Spinal cord (tissue), 10 donors: ENCODE data around the gene BANF1. TPM values are rescaled to one million over a fixed set of nuclear protein-coding genes. Genes with fewer than 3 reads are reported as not detected.

Source experiments
- DNase-seq, 6 donors: peaks; one replicate each; pipeline versions ENCODE4 v3.0.0 to v3.0.0-alpha.2; 2013 to 2015; ENCODE audit warnings: low spot score in 6 of 6, low read depth in 4 of 6
- H3K27ac ChIP-seq: one replicate; pipeline ENCODE4 v1.5.1; 2013; ENCODE audit warnings: low read depth, low read length, control low read depth
- H3K27me3 ChIP-seq: one replicate; pipeline ENCODE4 v1.6.1; 2013; ENCODE audit warnings: low read length; ENCODE audit not compliant: control insufficient read depth, insufficient read depth
- H3K36me3 ChIP-seq: one replicate; pipeline ENCODE4 v1.6.1; 2013; ENCODE audit warnings: low read length; ENCODE audit not compliant: control insufficient read depth, insufficient read depth
- H3K4me1 ChIP-seq: one replicate; pipeline ENCODE4 v1.6.1; 2013; ENCODE audit warnings: low read length; ENCODE audit not compliant: control insufficient read depth, insufficient read depth
- H3K4me3 ChIP-seq: one replicate; pipeline ENCODE4 v1.5.1; 2013; ENCODE audit warnings: low read depth, low read length, control low read depth
- H3K9me3 ChIP-seq: one replicate; pipeline ENCODE4 v1.6.1; 2013; ENCODE audit warnings: low read length; ENCODE audit not compliant: control insufficient read depth, insufficient read depth
- WGBS: methylation state at CpG from one replicate; pipeline ENCODE4 v1.1.5; 2013; ENCODE audit warnings: missing lambda C conversion rate; ENCODE audit not compliant: insufficient coverage; 5-methylcytosine and 5-hydroxymethylcytosine counted together
- polyA plus RNA-seq, 2 donors: library from polyadenylated mRNA; unstranded; fragments of 120-200 nt; gene quantifications; one replicate each; pipeline ENCODE4 v1.2.1, GENCODE V29; 2013; ENCODE audit not compliant: insufficient read length in 2 of 2
- total RNA-seq, 2 donors: library from RNA; depleted of rRNA in 1 of 2; stranded (reverse); fragments of 120-200 nt in 1 of 2; fragments of >200 nt in 1 of 2; gene quantifications; one replicate each; pipeline versions ENCODE4 v1.2.3 to v1.2.4, GENCODE V29; 2013 to 2014
- donor health status: healthy.

BANF1 gene
- total and polyA plus RNA-seq, 4 donors, result 14.3 to 280 (median 155) TPM

DNA sequence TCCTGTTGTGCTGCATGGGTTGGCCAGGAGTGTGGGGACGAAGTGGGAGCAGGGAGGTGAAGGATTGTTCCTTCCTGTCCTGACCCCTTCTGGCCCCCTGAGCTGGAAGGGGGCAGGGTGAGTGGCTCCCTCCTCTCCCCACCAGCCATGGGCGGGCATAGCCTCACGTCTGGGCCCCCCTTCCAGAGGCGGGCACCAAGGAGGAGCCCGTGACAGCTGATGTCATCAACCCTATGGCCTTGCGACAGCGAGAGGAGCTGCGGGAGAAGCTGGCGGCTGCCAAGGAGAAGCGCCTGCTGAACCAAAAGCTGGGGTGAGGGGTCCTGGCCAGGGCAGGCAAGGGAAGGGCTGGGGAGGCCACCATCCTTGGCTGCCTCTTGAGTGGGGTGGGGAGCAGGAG, 37.4 kb upstream of the BANF1 start:
- H3K27me3 ChIP-seq, result no peaks in the 10 kb centered on the region
- peaks cover 63% of the 10 kb centered on the region for H3K36me3 ChIP-seq
- no peaks in the 10 kb centered on the region for H3K9me3 ChIP-seq
- 93% methylated on average over 8 of the region's 10 CpGs for WGBS
- H3K4me3 ChIP-seq, result no peak overlapping the region
- H3K4me1 ChIP-seq, result peaks cover 30% of the 10 kb centered on the region
- no peak overlapping the region for H3K27ac ChIP-seq
- DNase-seq, result no peak

DNA sequence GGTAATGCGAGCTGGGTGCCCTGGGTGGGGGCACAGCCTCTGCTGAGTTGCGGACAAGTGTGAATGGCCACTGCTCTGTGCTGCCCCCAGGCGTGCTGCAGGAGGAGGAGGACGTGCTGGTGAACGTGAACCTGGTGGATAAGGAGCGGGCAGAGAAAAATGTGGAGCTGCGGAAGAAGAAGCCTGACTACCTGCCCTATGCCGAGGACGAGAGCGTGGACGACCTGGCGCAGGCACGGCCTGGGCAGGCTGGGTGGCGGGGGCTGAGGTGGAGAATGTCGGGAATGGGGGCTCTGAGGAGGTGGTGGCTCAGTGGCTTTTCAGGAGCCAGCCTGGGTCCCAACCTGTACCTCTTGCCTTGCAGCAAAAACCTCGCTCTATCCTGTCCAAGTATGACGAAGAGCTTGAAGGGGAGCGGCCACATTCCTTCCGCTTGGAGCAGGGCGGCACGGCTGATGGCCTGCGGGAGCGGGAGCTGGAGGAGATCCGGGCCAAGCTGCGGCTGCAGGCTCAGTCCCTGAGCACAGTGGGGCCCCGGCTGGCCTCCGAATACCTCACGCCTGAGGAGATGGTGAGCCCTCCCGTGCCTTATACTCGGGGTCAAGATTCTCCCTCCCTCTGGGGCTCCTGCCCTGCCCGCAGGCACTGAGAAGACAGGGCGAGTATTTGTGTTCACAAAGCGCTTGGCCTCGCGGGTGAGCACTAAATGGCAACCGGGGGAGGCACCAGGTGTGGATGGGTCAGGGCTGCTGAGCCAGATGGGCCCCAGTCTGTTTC, 36.1 kb upstream of the BANF1 start:
- no peak overlapping the region for H3K27ac ChIP-seq
- H3K27me3 ChIP-seq, result no peaks in the 10 kb centered on the region
- DNase-seq, result no peak
- H3K4me3 ChIP-seq, result no peak overlapping the region
- peaks cover 71% of the 10 kb centered on the region for H3K36me3 ChIP-seq
- peaks cover 25% of the 10 kb centered on the region for H3K4me1 ChIP-seq
- H3K9me3 ChIP-seq, result no peaks in the 10 kb centered on the region
- WGBS, result 96% methylated on average over 36 of the region's 36 CpGs

DNA sequence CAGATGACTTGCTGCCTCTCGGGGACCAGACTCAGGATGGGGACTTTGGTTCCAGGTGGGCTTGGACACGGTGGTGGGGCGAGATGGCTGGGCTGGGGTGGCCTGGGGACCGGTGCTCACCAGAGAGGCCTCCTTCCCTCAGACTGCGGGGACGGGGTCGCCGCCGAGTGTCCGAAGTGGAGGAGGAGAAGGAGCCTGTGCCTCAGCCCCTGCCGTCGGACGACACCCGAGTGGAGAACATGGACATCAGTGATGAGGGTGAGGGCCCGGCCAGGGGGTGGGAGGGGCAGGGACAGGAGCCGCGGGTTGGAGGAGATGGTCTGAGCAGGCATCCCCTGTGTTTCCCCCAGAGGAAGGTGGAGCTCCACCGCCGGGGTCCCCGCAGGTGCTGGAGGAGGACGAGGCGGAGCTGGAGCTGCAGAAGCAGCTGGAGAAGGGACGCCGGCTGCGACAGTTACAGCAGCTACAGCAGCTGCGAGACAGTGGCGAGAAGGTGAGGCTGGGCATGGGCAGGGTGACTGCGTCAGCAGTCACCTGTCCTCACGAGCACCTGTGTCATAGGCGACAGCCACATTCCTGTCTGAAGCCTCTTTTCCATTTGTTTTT, 34.9 kb upstream of the BANF1 start:
- peaks cover 75% of the 10 kb centered on the region for H3K36me3 ChIP-seq
- H3K4me3 ChIP-seq, result no peak overlapping the region
- no peak overlapping the region for H3K27ac ChIP-seq
- peaks cover 22% of the 10 kb centered on the region for H3K4me1 ChIP-seq
- DNase-seq, result no peak
- H3K9me3 ChIP-seq, result no peaks in the 10 kb centered on the region
- no peaks in the 10 kb centered on the region for H3K27me3 ChIP-seq
- WGBS, result 93% methylated on average over 27 of the region's 30 CpGs

DNA sequence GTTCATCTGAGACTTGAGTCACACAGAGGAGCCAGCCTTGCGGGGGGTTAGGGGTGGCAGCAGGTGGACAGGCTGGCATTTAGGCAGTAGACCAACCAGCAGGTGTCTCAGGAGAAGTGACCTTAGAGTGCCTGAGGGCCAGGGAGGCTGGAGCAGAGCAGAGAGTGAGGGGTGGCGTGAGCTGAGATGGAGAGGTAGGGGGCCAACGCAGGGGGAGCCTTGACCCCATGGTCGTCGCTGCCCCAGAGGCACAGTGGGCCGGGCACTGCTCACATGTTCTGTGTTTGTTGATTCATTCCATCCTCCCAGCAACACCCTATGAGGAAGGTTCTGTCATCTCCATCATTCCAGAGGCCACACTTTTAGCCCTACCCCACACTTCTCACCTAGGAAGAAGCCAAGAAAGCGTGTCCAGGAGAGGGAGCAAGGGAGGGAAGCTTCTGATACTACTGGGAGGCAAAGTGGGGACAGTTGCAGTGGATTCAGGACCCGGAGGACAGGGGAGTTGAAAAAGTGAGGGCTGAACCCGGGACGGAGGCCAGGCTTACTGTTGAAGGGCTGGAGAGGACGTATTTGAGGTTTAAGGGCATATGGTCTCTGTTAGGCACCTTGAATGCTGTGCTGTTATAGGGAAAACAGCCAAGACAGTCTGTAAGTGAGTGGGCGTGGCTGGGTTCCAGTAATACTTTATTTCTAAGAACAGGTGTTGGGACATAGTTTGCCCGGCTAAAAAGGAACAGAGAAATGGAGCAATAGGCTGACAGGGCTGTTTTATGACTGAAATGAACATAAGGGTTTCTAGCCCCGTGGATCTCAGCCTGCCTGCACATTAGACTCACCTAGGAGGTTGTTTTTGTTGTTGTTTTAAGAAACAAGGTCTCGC, 33.5 kb upstream of the BANF1 start:
- Histone ChIP-seq H3K4me3 (no peak overlapping the region), H3K27ac (no peak overlapping the region), H3K27me3 (no peaks in the 10 kb centered on the region), H3K4me1 (peaks cover 8% of the 10 kb centered on the region), H3K36me3 (peaks cover 84% of the 10 kb centered on the region), H3K9me3 (no peaks in the 10 kb centered on the region)
- DNase-seq, result no peak
- 82% methylated on average over 10 of the region's 15 CpGs for WGBS

DNA sequence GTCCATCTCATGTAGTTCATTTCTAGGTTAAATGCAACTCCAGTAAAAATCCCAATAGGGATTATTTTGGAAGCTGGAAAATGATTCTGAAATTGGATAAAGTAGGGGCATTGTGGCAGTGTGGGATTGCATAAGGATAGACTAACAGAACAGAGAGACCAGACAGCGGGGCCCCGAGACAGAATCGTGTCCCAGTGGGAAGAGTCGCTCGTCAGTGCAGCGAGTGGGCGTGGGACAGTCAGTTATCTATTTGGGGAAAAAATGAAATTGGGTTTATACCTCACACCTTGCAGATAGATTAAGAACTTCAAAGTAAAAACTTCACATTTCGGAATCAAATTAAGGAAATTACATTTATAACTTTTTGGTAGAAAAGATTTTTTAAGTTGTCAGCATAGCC, 30.2 kb upstream of the BANF1 start:
- H3K4me1 ChIP-seq, result no peaks in the 10 kb centered on the region
- no peaks in the 10 kb centered on the region for H3K27me3 ChIP-seq
- no peak overlapping the region for H3K27ac ChIP-seq
- DNase-seq, result no peak
- no peaks in the 10 kb centered on the region for H3K9me3 ChIP-seq
- 100% methylated on average over 1 of the region's 8 CpGs for WGBS
- H3K36me3 ChIP-seq, result peaks cover 82% of the 10 kb centered on the region
- H3K4me3 ChIP-seq, result no peak overlapping the region

DNA sequence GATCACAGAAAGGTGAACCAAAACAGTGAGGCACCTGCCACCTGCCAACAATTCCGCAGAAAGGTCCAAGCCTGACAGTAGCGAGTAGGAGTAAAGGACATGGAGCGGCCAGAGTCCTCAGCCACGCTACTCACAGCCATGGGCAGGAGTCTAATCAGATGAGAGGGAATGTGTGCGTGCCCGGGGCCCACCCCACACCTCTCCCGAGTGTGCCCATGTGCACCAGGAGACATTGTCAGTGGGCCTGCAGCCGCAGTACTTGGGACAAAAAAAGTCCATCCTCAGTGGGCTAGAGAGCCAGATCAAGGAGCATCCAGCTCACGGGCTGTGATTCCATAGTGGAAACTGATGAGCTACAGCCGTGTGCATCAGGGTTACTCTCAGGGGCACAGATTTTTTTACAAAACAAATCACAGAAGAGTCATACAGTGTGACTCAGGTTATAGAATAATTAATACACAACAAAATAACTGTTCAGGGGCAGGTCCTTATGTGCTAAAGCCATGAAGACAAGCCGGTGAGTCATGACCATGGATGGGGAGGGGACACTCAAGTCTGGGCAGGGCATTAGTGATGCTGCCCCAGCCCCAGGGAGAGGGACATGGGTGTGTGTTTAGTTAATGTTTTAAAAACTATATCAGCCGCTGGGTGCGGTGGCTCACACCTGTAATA, 28.7 kb upstream of the BANF1 start:
- Histone ChIP-seq H3K27me3 (no peaks in the 10 kb centered on the region), H3K9me3 (no peaks in the 10 kb centered on the region), H3K27ac (no peak overlapping the region), H3K4me1 (no peaks in the 10 kb centered on the region), H3K36me3 (peaks cover 82% of the 10 kb centered on the region), H3K4me3 (no peak overlapping the region)
- no peak for DNase-seq
- WGBS, result 98% methylated on average over 10 of the region's 13 CpGs

DNA sequence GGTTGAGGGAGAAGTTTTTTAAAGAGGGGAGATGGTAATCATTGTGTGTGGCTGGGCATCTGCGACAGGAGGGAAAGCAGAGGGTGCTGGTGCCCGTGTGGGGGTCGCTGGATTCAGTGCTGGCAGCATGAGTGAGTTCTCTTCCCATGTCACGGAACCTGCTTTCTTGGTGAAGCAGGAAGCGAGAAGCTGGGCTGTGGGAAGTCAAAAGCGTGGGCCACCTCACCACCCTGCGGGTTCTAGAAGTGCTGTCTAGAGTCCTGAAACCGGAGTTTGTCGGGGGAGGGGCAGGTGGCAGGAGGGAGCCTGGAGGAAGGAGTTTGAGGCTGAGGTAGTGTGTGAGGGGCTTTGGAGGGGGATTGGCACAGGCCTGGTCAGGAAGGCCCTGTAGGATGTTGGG, 26.5 kb upstream of the BANF1 start:
- Histone ChIP-seq H3K4me1 (no peaks in the 10 kb centered on the region), H3K36me3 (peaks cover 81% of the 10 kb centered on the region), H3K27ac (no peak overlapping the region), H3K27me3 (no peaks in the 10 kb centered on the region), H3K9me3 (no peaks in the 10 kb centered on the region), H3K4me3 (no peak overlapping the region)
- WGBS, result 87% methylated on average over 8 of the region's 9 CpGs
- DNase-seq, result no peak

DNA sequence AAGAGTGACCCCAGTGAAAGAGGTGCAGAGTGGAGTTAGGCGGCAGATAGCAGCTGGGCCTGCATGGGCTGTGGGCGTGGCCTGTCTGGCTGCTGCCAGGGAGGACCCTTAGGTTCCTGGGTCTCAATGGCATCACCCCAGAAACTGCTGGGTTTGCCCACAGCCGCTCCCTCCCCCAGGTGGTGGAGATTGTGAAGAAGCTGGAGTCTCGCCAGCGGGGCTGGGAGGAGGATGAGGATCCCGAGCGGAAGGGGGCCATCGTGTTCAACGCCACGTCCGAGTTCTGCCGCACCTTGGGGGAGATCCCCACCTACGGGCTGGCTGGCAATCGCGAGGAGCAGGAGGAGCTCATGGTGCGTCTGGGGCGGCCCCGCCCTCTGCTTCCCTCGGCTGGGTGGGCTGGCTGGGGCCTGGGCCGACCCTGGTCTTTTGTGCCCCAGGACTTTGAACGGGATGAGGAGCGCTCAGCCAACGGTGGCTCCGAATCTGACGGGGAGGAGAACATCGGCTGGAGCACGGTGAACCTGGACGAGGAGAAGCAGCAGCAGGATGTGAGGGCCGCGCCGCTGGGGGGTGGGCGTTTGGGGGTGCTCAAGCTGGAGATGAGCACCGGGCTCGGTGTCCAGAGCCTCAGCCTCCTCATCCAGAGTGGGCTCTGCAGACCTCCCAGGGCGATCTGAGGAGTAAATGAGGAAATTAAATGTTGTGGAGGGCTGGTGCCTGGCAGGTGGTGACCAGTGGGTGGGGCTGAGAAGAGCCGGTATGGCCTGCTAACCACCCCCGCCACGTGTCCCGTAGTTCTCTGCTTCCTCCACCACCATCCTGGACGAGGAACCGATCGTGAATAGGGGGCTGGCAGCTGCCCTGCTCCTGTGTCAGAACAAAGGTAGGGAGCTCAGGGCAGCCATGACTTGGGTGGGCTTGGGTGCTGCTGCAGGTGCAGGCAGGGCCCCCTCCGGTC, 25.8 kb upstream of the BANF1 start:
- no peaks in the 10 kb centered on the region for H3K27me3 ChIP-seq
- H3K9me3 ChIP-seq, result no peaks in the 10 kb centered on the region
- no peak for DNase-seq
- no peaks in the 10 kb centered on the region for H3K4me1 ChIP-seq
- no peak overlapping the region for H3K4me3 ChIP-seq
- peaks cover 83% of the 10 kb centered on the region for H3K36me3 ChIP-seq
- WGBS, result 89% methylated on average over 42 of the region's 43 CpGs
- no peak overlapping the region for H3K27ac ChIP-seq
